ENCODE data around the gene RAPGEF4.
"Not testable (repeated sequence)": the region's sequence is repeated elsewhere in the genome, so short reads cannot be mapped to it uniquely, and the experiment has no call there.

The RAPGEF4 gene

DNA sequence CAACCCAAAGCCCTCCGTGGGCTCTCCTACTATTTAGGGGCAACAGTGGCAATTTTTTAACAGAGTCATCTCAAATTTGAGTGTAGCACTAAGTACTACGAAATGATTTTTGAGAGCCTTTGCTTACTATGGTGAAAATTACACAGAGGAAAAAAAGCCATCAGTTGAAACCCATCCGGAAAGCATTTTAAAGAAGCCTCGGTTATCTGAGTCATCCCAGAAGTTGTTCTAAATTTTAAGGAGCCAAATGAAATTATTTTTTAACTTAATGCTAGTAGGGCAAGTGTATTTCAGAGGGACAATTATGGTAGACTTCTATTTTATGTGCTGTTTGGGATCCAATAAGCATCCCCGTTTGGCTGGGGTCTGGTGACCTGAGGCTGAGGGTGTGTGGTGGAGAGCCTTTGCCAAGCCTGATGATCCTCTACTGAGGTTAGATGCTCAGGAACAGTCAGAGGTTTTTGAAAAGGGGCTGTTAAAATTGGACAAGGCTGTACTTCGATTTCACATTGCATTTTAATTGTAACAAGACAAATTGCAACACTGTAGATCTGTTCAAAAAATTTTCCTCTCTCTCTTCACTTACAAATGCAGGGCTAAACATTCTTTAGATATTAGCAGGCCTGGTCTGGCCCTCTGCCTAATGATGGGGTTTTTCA lies 47.0 kb downstream of the RAPGEF4 start:
- in situ Hi-C loops (cut with MboI; ENCODE audit: low pct_unique_long_range_greater_than_20kb, low sequenced_read_pairs, unreplicated experiment): no loop called here
- TF ChIP-seq, protein P1, sequence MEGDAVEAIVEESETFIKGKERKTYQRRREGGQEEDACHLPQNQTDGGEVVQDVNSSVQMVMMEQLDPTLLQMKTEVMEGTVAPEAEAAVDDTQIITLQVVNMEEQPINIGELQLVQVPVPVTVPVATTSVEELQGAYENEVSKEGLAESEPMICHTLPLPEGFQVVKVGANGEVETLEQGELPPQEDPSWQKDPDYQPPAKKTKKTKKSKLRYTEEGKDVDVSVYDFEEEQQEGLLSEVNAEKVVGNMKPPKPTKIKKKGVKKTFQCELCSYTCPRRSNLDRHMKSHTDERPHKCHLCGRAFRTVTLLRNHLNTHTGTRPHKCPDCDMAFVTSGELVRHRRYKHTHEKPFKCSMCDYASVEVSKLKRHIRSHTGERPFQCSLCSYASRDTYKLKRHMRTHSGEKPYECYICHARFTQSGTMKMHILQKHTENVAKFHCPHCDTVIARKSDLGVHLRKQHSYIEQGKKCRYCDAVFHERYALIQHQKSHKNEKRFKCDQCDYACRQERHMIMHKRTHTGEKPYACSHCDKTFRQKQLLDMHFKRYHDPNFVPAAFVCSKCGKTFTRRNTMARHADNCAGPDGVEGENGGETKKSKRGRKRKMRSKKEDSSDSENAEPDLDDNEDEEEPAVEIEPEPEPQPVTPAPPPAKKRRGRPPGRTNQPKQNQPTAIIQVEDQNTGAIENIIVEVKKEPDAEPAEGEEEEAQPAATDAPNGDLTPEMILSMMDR (IDR thresholded peaks at IDR 0.05; ENCODE audit: extremely low read depth, insufficient read depth, missing control alignments): no peak
- no peak for DNase-seq (ENCODE audit: low spot score)

DNA sequence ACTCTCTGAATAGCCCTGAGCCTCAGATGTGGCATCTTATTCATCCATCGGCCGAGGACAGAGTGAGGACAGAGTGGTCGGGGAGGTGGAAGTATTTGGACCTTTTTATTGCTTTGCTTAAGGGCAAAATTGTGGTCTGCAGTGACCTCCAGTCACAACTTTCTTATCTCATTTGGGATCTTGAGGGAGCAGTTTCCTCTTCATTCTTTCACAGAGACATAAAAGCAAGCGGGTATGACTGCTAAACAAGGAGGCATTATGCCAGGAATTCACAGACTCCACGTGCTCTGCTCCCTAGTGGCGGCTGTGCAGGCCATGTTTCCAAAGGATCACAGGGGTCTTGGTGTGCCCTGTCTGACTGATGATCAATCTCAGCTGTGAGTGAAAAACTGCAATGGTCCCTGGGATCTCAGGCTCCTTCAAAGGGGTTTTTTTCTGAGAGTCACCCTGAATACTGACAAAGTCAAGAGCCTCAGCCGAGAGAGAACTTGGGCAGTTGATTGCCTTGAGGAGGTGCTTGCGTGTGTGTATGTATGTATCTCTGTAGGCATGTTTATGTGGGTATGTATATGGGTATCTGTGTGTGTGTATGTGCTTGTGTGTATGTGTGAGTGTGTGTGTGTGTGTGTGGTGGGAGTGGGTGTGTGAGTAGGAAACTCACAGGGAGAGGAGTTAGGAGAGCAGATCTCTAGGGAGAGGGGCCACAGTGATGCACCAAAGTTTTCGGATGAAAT lies 47.7 kb downstream of the RAPGEF4 start:
- in situ Hi-C loops (cut with MboI; ENCODE audit: low pct_unique_long_range_greater_than_20kb, low sequenced_read_pairs, unreplicated experiment): no loop called here
- TF ChIP-seq, protein P1 (IDR thresholded peaks at IDR 0.05; ENCODE audit: extremely low read depth, insufficient read depth, missing control alignments): no peak
- no peak for DNase-seq (ENCODE audit: low spot score)

DNA sequence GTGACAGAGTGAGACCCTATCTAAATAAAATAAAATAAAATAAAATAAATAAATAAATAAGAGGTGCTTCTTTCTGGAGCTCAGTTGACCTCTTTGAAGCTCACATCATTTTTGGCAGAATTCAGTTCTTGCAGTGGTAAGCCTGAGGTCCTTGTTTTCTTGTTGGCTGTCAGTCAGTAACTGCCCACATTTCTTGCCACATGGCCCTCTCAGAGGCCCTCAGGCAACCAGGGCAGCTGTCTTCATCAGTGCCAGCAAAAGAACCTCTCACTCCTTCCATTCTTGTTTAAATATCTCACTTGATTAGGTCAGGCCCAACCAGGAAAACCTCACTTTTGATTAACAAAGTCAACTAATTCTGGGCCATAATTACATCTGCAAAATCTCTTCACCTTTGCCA lies 53.2 kb downstream of the RAPGEF4 start:
- in situ Hi-C loops (cut with MboI; ENCODE audit: low pct_unique_long_range_greater_than_20kb, low sequenced_read_pairs, unreplicated experiment): no loop called here
- TF ChIP-seq, protein P1 (IDR thresholded peaks at IDR 0.05; ENCODE audit: extremely low read depth, insufficient read depth, missing control alignments): no peak
- DNase-seq (ENCODE audit: low spot score): no peak

DNA sequence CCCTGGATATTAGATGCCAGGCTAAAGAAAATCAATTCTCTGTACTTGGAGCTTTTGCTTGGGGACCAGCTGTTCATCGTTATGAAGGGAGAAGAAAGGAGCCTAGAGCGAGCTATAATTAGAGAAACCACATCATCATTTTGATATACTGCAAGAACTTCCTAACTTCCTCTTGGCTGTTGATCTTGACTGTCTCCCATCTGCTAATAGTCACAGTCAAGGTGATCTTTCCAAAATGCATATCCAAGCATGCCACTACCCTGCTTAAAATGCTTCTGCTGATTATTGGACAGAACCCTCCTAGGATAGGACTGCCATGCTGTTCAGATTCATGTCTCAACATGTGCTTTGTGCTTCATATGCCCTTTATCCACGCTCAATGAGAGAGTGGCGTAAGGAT lies 54.8 kb downstream of the RAPGEF4 start:
- DNase-seq (ENCODE audit: low spot score): no peak
- TF ChIP-seq, protein P1 (IDR thresholded peaks at IDR 0.05; ENCODE audit: extremely low read depth, insufficient read depth, missing control alignments): no peak
- in situ Hi-C loops (cut with MboI; ENCODE audit: low pct_unique_long_range_greater_than_20kb, low sequenced_read_pairs, unreplicated experiment): no loop called here

DNA sequence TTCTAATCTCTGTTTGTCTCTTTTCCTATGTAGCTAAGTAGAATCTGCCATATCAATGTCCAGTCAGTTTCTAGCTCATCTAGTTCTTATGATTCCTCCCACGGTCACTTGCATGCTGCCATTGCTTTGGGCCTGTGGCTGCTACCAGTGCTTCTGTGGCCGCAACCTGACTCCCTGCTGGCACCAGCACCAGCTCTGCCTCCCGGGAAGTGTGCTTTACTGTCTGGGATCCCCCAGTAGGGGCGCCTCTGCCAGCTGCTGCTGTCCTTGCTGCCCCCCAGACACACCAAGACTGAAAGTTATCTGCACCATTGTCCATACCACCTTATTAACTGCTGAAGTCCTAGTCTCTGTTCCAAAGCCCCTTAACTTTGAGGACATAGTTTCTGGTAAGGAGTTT lies 56.3 kb downstream of the RAPGEF4 start:
- in situ Hi-C loops (cut with MboI; ENCODE audit: low pct_unique_long_range_greater_than_20kb, low sequenced_read_pairs, unreplicated experiment): no loop called here
- TF ChIP-seq, protein P1 (IDR thresholded peaks at IDR 0.05; ENCODE audit: extremely low read depth, insufficient read depth, missing control alignments): no peak
- DNase-seq (ENCODE audit: low spot score): no peak

DNA sequence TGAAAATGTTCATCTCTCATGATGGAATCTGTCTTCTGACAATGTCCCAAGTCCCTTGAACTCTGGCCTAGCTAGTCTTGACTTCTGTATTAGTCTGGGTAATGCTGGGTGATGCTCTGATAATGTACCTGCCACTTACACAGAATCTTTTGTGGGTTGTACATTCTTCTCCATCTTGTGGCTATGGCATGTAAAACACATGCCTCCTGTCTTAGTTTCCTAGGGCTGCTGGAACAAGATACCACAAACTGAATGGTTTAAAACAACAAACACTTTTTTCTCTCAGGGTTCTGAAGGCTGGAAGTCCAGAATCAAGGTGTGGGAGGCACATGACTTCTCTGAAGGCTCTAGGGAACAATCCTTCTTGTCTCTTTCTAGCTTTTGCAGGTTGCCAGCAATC lies 57.1 kb downstream of the RAPGEF4 start:
- TF ChIP-seq, protein P1 (IDR thresholded peaks at IDR 0.05; ENCODE audit: extremely low read depth, insufficient read depth, missing control alignments): no peak
- no peak for DNase-seq (ENCODE audit: low spot score)
- in situ Hi-C loops (cut with MboI; ENCODE audit: low pct_unique_long_range_greater_than_20kb, low sequenced_read_pairs, unreplicated experiment): no loop called here

DNA sequence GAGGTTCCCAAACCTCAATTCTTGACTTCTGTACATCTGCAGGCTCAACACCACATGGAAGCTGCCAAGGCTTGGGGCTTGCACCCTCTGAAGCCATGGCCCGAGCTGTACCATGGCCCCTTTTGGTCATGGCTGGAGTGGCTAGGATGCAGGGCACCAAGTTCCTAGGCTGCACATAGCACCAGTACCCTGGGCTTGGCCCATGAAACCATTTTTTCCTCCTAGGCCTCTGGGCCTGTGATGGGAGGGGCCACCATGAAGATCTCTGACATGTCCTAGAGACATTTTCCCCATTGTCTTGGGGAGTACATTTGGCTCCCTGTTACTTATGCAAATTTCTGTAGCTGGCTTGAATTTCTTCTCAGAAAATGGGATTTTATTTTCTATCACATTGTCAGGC lies 67.7 kb downstream of the RAPGEF4 start:
- DNase-seq (ENCODE audit: low spot score); in situ Hi-C loops (cut with MboI; ENCODE audit: low pct_unique_long_range_greater_than_20kb, low sequenced_read_pairs, unreplicated experiment): not testable (repeated sequence)
